Stimulated activated CD4-positive, alpha-beta T cell treated with anti-CD3 and anti-CD28 coated beads, Interleukin-12 subunit alpha, Interleukin-12 subunit beta, amount 100 ng/mL, for 4 hours (primary cell): Measurements from ENCODE around the gene LONP1.
A peak's percentile ranks its signal among the peaks of the same experiment; 100 is the strongest.
"Not testable (repeated sequence)": the region's sequence is repeated elsewhere in the genome, so short reads cannot be mapped to it uniquely, and the experiment has no call there.

Experiments used
- DNase-seq: peaks from one replicate; pipeline ENCODE4 v3.0.0-alpha.2; 2020

Gene LONP1

DNA sequence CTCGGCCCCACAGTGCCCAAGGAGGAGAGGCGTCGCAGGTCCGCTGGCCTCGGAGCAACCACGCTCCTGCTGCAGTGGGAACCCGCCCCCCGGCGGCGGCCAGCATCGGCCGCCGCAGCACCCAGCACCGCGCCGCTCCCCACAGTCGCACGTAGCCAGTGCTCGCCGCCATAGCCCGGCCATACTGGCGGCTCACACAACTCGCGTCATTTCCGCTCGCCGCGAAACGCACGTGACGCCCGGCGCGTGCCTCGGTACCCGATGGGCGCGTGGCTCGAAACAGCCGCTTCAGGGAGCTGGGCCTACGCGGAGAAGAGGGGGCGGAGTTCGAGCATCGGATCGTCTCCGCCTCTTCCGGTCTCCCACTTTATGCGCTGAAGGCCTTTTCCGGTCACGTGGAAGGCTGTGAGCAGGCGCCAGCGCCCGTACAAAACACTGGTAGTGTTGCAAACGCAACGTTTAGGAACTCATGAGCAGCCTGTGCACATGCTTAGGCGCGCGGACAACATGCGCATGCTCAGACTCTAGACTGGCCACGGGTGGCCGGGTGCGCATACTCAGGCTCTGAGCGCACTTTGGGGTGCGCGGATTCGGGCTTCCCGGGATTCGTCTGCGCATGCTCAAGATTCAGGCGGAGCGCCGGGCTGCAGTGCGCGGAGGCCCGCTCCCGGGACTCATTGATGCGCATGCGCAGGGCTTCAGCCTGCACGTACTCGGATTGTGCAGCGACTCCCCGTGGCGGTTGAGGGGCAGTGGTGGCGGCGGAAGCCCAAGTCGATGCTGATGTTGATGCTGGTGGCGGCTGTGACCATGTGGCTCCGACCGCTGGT, at the start of gene LONP1, which contains the start of gene CATSPERD:
Gene LONP1 (minus strand): TSS at position 186 of the 830 bp plus-strand sequence. CDS start 14 bp downstream, at position 172.
Gene CATSPERD (plus strand): TSS at position 677 of the 830 bp plus-strand sequence. CDS start 101 bp downstream, at position 778.
- DNase-seq = peak; percentile 98

DNA sequence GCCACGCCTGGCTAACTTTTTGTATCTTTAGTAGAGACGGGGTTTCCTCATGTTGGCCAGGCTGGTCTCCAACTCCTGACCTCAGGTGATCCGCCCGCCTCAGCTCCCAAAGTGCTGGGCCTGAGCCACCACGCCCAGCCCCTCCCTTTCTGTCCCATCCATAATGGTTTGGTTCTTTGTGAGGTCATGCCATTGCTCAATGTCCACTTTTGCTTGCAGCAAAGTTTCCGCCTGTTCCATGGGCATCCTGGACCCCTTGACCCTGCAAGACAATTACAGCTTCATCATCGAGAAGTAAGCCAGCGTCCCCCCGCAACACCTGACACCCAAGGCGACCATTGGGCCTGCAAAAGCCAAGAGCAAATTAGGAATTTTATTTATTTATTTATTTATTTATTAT, 48.0 kb upstream of the LONP1 start:
- DNase-seq = no peak

DNA sequence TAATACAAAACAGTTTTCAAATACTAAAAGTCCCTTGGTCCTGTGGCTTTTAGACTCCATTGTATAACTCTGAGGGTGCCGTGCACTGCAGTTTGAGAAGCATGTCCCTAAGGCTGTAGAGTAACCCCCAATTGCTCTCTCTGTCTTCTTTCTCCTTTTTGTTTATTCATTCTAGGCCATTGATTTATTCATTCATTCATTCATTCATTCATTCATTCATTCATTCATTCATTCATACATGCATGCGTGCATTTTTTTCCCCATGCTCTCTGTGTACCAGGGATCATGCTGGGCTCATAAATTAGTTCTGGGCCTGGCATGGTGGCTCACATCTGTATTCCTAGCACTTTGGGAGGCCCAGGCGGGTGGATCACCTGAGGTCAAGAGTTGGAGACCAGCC, 45.3 kb upstream of the LONP1 start:
- no peak for DNase-seq

GRCh38 chr19:5762608-5763217, 42.8 kb upstream of the LONP1 start:
- no peak for DNase-seq

DNA sequence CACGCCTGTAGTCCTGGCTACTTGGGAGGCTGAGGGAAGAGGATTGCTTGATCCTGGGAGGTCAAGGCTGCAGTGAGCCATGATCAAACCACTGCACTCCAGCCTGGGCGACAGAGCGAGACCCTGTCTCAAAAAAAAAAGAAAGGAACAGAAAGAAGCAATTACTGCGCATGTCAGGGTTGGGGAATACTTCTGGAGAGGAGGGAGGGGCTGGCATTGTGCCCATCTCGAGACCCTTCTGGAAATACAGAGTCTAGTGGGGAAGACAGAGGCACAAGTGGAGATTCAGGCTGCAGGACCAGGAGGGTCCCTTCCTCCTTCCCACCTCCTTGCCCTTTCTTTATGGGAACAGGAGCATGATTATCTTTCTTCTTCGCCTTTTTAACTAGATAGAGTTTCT, 33.8 kb upstream of the LONP1 start:
- DNase-seq = no peak

GRCh38 chr19:5751709-5752108, 31.8 kb upstream of the LONP1 start:
- DNase-seq = no peak

DNA sequence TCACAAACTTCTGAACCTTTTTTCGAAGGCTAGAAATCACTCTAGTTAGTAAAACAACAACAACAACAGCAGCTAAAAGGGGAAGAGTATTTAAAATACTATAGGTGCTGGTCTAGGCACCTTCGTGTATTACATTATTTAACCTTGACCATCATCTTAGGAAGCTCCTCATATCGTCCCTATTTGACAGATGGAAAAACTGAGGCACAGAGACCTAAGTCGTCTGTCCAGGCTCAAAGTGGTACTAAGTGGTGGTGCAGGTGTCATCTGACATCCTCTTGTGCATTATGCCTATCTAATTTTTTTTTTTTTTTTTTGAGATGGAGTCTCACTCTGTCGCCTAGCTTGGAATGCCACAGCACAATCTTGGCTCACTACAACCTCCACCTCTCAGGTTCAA, 29.6 kb upstream of the LONP1 start:
- DNase-seq = no peak

GRCh38 chr19:5748920-5749319, 29.0 kb upstream of the LONP1 start:
- DNase-seq = not testable (repeated sequence)

DNA sequence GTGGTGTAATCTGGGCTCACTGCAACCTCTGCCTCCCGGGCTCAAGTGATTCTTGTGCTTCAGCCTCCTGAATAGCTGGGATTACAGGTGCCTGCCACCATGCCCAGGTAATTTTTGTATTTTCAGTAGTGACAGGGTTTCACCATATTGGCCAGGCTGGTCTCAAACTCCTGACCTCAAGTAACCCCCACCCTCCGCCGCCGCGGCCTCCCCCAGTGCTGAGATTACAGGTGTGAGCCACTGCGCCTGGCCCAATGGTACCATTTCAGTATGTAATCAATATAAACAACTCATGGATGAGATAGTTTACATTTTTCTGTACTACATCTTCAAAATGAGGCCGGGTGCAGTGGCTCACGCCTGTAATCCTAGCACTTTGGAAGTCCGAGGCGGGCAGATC, 25.1 kb upstream of the LONP1 start:
- DNase-seq = not testable (repeated sequence)

GRCh38 chr19:5743630-5744029, 23.7 kb upstream of the LONP1 start:
- no peak for DNase-seq

GRCh38 chr19:5742051-5742450, 22.1 kb upstream of the LONP1 start:
- DNase-seq = no peak

GRCh38 chr19:5738423-5738822, 18.5 kb upstream of the LONP1 start:
- DNase-seq = no peak

GRCh38 chr19:5733172-5733571, 13.2 kb upstream of the LONP1 start:
- not testable (repeated sequence) for DNase-seq

DNA sequence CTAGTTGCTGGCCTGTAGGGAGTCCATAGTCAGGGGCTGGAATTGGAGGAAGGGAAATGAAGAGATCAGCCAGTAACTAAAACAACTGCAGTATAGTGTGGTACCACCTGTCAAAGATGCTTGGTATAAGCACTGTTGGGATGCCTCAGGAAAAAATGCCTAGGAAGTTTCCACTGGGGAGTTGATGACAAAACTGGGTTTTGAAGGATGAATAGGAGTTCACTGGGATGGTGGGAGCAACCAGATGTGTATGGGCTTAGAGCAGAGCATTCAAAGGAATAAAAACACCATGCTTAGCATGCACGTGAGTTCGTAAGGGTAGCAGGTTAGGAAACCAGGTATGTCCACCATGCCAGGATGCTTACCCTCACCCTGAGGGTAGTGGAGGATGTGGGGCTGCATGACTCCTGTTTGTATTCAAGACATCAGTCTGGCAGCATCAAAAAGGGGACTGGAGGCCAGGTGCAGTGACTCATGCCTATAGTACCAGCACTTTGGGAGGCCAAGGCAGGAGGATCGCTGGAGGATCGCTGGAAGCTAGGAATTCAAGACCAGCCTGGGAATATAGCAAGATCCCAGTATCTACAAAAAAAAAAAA, 7.6 kb upstream of the LONP1 start:
- DNase-seq = no peak

- DNase-seq = no peak
Measured at GRCh38 chr19:5719274-5719960, 529 bp downstream of the LONP1 start.

GRCh38 chr19:5718579-5719273, 1.2 kb downstream of the LONP1 start:
- peak; percentile 44 for DNase-seq

DNA sequence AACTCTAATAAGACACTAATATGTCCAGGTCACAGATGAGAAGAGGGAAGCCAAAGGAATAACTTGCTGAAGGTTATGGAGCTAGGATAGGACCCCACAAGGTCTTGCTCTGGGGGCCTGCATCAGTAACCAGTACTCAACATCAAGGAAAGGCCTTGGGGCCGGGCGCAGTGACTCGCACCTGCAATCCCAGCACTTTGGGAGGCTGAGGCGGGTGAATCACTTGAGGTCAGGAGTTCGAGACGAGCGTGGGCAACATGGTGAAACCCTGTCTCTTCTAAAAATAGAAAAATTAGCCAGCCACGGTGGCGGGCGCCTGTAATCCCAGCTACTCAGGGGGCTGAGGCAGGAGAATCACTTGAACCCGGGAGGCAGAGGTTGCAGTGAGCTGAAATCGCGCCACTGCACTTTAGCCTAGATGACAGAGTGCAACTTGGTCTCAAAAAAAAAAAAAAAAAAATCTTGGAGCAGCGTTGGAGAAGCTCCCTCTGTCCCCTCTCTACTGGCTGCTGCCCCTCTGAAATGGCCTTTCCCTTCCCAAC, 1.8 kb downstream of the LONP1 start:
- peak; percentile 47 for DNase-seq

DNA sequence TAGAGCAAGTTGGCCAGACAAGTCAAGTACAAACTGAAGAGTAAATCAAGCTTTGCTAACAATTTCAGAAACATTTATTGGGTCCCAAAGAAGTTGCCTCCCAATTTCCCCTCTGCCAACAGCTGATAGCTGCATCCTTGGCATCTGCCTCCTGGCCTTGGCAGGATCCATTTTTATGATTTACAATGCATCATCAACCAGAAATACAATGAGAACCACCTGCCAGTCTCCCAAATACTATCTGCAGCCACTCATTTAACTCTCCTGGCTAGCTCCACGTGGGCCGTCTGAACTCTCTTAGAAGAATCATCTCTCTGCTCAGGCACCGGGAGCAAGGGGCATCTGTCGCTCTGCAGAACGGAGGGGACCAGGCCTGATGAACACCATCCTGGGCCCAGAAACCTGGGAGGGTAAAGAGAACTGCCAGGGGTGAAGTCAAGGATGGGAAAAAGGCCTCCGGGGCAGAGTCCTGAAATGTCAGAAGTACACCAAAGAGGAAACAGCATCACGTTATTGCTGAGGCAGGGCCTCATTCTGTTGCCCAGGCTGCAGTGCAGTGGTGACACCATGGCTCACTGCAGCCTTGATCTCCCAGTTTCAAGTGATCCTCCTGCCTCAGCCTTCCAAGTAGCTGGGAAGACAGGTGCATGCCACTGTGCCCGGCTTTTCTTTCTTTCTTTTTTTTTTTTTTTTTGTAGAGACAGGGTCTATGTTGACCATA, 2.6 kb downstream of the LONP1 start:
- DNase-seq = no peak

- DNase-seq = no peak
Measured at GRCh38 chr19:5714816-5715215, 5.1 kb downstream of the LONP1 start.

DNA sequence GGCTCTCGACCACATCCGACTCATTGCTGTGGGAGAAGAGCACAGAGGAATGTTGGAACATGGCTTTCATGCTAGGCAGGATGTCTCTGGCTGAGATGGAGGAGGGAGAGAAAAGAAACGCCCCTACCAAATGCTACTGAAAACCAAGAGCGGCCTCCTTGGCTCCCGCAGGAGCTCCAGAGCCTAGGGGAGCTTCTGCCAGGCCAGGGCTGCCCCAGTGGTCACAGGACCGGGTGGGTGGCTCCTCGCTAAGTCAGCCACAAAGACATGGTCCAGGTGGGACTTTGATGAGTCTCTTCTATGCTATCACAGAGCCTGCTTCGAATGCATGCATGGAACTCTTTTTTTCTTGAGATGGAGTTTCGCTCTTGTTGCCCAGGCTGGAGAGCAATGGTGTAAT, 6.7 kb downstream of the LONP1 start:
- DNase-seq = no peak

GRCh38 chr19:5711713-5712161, 8.2 kb downstream of the LONP1 start:
- no peak for DNase-seq

DNA sequence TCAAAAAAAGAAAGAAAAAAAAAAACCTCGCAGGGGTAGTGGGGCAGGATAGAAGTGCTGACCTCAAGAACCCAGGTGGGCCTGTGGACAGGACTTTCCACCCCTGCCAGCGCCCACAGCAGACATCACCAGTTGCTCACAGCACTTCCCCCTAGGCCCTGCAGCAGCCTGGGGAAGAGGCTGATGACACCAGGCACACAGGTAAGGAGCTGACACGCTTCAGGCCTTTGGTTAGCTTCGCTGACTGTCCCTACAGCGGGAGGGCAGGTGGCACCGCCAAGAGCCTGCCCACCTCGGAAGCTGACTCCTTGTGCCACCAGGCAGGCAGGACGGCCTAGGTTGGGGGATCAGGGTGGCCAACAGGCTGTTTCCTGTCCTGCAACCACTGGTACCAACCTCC, 8.9 kb downstream of the LONP1 start:
- no peak for DNase-seq
